GM21717 (cell line): ENCODE measurements around the gene MCHR1.

Source experiments
- ATAC-seq: cut with Tn5 transposase; IDR thresholded peaks from one replicate; pipeline ENCODE4 v1.9.1; 2021; ENCODE audit warnings: mild to moderate bottlenecking, moderate library complexity; ENCODE audit not compliant: unreplicated experiment

MCHR1 gene

DNA sequence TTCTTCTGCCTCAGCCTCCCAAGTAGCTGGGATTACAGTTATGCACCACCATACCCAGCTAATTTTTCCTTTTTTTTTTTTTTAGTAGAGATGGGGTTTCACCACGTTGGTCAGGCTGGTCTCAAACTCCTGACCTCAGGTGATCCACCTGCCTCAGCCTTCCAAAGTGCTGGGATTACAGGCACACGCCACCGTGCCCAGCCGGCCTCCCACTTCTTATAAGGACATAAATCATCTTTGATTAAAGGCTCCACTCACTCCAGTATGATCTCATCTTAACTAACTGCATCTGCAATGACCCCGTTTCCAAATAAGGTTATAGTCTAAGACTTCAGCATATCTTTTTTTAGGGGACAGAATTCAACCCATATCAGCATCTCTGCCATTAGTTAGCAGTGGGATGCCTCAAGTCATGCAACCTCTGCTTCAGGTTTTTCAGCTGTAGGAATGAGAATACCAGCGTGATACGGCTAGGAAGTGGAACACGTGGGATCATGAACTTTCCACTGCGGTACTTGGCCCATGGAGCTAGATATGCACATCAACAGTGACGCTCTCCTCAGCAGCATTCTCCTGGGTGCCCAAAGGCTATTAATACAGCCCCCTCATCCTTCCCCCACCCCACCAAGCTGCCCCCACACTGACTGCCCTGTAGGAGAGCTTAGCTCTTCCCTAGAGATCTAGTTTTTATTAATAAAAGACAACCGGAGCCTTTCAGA lies 41.4 kb downstream of the MCHR1 start:
- ATAC-seq: no peak

DNA sequence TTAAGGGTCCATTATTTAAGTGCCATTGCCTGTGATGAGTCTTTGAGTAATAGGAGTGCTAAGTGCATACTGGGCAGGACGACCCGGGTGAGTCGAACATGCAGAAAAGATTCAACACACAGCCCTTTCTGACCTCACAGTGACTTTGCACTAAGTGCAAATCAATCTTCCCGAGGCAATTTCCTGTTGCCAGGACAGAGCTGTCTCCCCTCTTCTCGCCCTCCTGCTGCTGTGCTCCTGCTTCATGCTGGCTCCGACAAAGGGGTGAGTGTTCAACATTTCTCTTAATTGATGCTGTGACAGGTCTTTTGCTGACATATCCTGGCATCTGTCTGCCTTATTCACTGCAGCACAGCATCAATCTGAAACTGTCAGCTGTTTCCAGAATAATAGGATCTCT lies 42.0 kb downstream of the MCHR1 start:
- no peak for ATAC-seq

DNA sequence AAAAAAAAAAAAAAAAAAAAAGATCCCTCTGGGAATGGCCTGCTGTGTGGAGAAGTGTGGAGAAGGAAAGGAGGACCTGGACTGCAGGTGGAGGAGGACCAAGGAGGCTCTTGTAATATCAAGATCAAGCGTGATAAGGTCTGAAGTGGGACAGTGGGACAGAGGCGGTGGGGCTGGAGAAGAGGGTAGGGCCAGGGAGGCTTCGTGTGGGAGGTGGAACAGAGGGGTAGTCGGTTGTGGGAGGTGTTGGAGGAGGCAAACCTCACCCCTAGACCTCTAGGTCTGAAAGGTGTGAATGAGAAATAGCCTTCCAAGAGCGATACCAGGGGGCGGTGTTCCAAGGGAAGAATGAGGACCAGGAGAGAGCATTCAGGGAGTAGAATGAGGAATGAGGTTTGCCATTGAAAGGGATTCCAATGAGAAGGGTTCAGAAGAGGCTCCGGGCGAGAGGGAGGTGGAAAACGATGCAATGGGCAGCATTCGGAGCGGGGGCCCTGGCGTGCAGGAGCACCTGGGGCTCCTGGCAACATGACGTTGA lies 44.2 kb downstream of the MCHR1 start:
- no peak for ATAC-seq

DNA sequence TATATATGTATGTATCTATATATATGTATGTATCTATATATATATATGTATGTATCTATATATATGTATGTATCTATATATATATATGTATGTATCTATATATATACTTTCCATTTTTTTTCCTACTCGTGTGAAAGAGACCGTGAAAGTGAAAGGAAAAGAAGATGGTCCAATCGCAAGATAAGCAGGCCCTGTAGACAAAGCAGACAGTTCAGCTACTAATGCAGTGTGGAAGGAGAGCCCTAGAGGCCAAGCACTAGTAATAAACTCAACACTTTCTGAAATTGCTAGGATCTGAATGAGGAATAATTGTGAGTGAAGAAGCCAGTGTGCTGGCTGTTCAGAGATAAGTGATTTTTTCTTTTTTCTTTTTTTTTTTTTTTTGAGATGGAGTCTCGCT lies 47.2 kb downstream of the MCHR1 start:
- ATAC-seq: no peak

DNA sequence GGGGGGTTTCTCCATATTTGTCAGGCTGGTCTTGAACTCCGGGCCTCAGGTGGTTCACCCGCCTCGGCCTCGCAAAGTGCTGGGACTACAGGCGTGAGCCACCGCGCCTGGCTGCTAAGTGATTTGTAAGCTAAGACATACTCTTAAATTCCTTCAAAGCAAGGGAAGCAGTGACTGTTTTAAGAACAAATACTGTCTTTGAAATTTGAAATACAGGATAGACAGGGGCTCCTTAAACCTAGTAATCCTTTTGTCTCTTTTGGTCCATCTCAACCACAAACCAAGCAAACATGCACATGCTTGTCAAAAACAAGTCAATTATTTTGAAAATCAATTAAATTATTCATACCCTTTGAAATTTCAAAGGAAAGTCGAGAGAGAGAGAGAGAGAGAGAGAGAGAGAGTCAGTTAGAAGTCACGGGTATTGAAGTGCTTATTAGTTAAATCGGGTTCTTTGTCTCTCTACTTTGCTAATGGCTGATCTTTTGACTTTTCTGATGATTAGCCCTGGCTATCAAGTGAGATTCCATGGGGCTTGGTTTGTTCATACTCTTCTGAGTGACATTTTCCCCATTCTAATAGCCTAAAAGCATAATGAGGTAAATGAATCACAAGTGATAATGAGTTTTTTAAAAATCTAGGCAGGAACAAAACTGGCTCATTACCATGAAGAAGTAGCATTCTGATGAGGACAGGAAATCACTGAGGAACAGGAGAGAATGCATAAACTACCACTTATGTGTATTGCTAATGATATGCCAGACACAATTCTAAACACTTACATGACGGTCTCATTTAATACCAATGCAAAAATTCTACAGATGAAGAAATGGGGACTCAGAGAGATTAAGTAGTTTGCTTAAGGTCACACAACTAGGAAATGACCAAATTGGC lies 48.0 kb downstream of the MCHR1 start:
- ATAC-seq: no peak

DNA sequence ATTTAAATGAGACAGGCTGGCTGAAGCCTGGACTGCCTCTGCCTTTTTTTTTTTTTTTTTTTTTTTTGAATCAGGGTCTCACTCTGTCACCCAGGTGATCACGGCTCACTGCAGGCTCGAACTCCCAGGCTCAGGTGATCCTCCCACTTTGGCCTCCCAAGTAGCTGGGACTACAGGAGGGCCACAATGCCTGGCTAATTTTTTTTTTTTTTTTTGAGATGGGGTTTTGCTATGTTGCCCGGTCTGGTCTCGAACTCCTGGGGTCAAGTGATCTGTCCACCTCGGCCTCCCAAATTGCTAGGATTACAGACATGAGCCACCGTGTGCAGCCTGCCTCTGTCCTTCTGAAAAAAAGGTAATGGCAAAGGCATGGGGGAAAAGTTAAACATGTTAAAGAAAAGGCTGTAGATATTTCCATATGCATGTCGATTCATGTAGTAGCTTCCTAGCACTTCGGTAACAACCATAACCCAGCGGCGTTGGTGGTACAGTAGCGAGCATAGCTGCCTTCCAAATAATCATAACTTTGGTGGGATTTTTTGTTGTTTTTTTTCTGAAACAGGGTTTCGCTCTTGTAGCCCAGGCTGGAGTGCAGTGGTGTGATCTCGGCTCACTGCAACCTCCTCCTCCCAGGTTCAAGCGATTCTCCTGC lies 48.8 kb downstream of the MCHR1 start:
- no peak for ATAC-seq

DNA sequence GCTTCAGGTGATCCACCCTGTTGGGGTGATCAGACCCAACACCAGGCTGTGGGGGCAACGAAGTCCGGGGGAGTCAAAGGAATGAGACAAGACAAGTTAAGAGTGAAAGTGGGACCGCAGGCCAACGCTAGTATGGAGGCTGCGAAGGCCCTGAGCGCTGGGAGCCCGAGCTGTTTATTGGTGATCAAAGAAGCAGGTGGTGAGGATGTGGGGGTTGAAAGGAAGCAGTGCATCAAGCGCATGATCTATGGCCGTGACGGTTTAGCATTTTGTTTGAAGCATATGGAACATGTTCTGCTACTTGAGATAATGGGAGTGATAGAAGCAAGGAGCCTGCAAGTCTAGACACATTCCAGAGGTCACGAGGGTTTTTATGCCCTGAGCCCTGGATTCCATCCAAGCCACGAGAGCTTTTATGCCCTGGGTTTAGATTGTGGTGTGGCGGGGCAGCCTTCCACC lies 49.5 kb downstream of the MCHR1 start:
- no peak for ATAC-seq

DNA sequence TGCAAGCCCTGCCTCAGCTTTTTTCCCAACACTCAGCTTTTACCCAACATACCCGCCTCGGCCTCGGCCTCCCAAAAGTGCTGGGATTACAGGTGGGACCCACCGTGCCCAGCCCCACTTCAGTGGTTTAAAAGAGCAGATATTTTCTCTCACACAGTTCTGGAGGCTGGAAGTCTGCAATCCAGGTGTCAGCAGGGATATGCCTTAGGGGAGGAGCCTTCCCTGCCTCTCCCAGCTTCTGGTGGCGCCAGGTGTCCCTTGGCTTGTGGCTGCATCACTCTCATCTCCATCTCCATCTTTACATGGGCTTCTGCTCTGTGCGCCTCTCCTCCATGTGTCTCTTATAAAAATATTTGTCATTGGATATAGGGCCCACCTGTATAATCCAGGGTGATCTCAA lies 50.0 kb downstream of the MCHR1 start:
- ATAC-seq: no peak
